DND-41 (cell line): ENCODE data around the gene RBM10.

Experiments
- CTCF ChIP-seq: IDR thresholded peaks from 2 replicates; pipeline ENCODE4 v1.5.1; 2012; ENCODE audit warnings: borderline replicate concordance, low read length, moderate library complexity, mild to moderate bottlenecking; ENCODE audit not compliant: poor library complexity, severe bottlenecking; ENCODE audit errors: extremely low read depth
- EZH2 ChIP-seq: IDR thresholded peaks from 3 replicates; pipeline ENCODE4 v1.6.1; 2012; ENCODE audit warnings: borderline replicate concordance, low read depth, mild to moderate bottlenecking, moderate library complexity, low read length, inconsistent platforms; ENCODE audit not compliant: severe bottlenecking

GRCh38 chrX:47202316-47202715 lies 57.3 kb downstream of the RBM10 start:
- no peak for TF ChIP-seq CTCF
- no peak for TF ChIP-seq EZH2
